HFFc6 (cell line): ENCODE measurements around the gene WDR27. TPM values are rescaled to one million over a fixed set of nuclear protein-coding genes. Genes with fewer than 3 reads are reported as not detected.
A peak's percentile ranks its signal among the peaks of the same experiment; 100 is the strongest.

ENCODE experiments used
- DNase-seq: peaks from one replicate; pipeline ENCODE4 v3.0.0-alpha.2; 2018
- H3K27ac Mint-ChIP-seq: 2 replicates; pipeline ENCODE4 v1.8.0; 2020; ENCODE audit warnings: mild to moderate bottlenecking, mixed read lengths
- H3K27me3 Mint-ChIP-seq: 2 replicates; pipeline ENCODE4 v1.8.0; 2021; ENCODE audit warnings: mild to moderate bottlenecking, moderate library complexity, mixed read lengths; ENCODE audit not compliant: insufficient read depth
- H3K36me3 Mint-ChIP-seq: 2 replicates; pipeline ENCODE4 v1.8.0; 2021; ENCODE audit warnings: low read depth, mixed read lengths
- H3K4me1 Mint-ChIP-seq: 2 replicates; pipeline ENCODE4 v1.8.0; 2020; ENCODE audit warnings: low read depth, mixed read lengths
- H3K4me3 Mint-ChIP-seq: 2 replicates; pipeline ENCODE4 v1.8.0; 2020; ENCODE audit warnings: mild to moderate bottlenecking, moderate library complexity, mixed read lengths
- H3K9me3 Mint-ChIP-seq: 2 replicates; pipeline ENCODE4 v1.8.0; 2020; ENCODE audit warnings: mild to moderate bottlenecking, mixed read lengths
- CTCF ChIP-seq: fragments of 200-600 bp; sonication (generic); IDR thresholded peaks from 2 replicates; pipeline ENCODE4 v1.5.0; 2021; ENCODE audit warnings: antibody characterized with exemption, mild to moderate bottlenecking
- long read RNA-seq: library from polyadenylated mRNA; unstranded; transcript quantifications from one replicate; pipeline ENCODE4 v2.0.0, GENCODE V29; 2019
- total RNA-seq, 6 experiments: library from RNA; stranded (reverse); fragmentation: NEBNext Ultra II Directional; extraction: Animal tissue kit (Norgen Biotek cat#: 25700); gene quantifications; 2 replicates in 1 of 6; 3 replicates in 5 of 6; pipeline ENCODE4 v1.2.3, GENCODE V29; 2021

The WDR27 gene
- total RNA-seq = 10 to 100 TPM in 5 of 6 experiments, 1 to 10 TPM in 1; 10.0 to 15.8 (median 12.1) TPM
- long read RNA-seq, partial matches to known transcripts = 3 of 5 reads
- long read RNA-seq, other reads (novel, unspliced or antisense) = 2 of 5 reads

GRCh38 chr6:169701954-169702839, at the start of gene WDR27, which contains the start of gene C6orf120:
Gene WDR27 (minus strand): TSS chr6:169702029. CDS start chr6:169689005, 13,024 bp downstream.
Gene C6orf120 (plus strand): TSS chr6:169702126. CDS start chr6:169702460, 334 bp downstream.
- Mint-ChIP-seq H3K4me3 (peak within 1 kb of the TSS; percentile 96), H3K9me3 (no peaks in the 10 kb centered on the region), H3K36me3 (peaks cover 15% of the 10 kb centered on the region), H3K27ac (peak within 1 kb of the TSS; percentile 90), H3K27me3 (no peaks in the 10 kb centered on the region), H3K4me1 (peaks cover 70% of the 10 kb centered on the region)
- TF ChIP-seq CTCF = peak; percentile 20; the same call in 1 of the 2 replicates
- peak; percentile 96 for DNase-seq

- H3K27me3 Mint-ChIP-seq = peaks cover 5% of the 10 kb centered on the region
- H3K9me3 Mint-ChIP-seq = no peaks in the 10 kb centered on the region; the same call in 1 of the 2 replicates
- H3K27ac Mint-ChIP-seq = no peak overlapping the region
- no peak overlapping the region for H3K4me3 Mint-ChIP-seq
- no peak for DNase-seq
- TF ChIP-seq CTCF = no peak
- peaks cover 7% of the 10 kb centered on the region; the same call in 1 of the 2 replicates for H3K36me3 Mint-ChIP-seq
- peaks cover 17% of the 10 kb centered on the region for H3K4me1 Mint-ChIP-seq
Measured at GRCh38 chr6:169746556-169746955, 44.7 kb upstream of the WDR27 start.

- Mint-ChIP-seq H3K27me3 (peaks cover 2% of the 10 kb centered on the region), H3K27ac (no peak overlapping the region), H3K36me3 (no peaks in the 10 kb centered on the region), H3K4me3 (no peak overlapping the region), H3K4me1 (peaks cover 9% of the 10 kb centered on the region), H3K9me3 (no peaks in the 10 kb centered on the region)
- TF ChIP-seq CTCF = no peak
- no peak for DNase-seq
Measured at GRCh38 chr6:169745405-169745804, 43.6 kb upstream of the WDR27 start.

- Mint-ChIP-seq H3K4me3 (no peak overlapping the region), H3K27ac (no peak overlapping the region), H3K4me1 (no peaks in the 10 kb centered on the region), H3K36me3 (no peaks in the 10 kb centered on the region), H3K27me3 (peaks cover 6% of the 10 kb centered on the region), H3K9me3 (no peaks in the 10 kb centered on the region)
- no peak for TF ChIP-seq CTCF
- no peak for DNase-seq
Measured at GRCh38 chr6:169741344-169741743, 39.5 kb upstream of the WDR27 start.

- Mint-ChIP-seq H3K4me3 (no peak overlapping the region), H3K4me1 (no peaks in the 10 kb centered on the region), H3K27ac (no peak overlapping the region), H3K9me3 (no peaks in the 10 kb centered on the region), H3K27me3 (peaks cover 21% of the 10 kb centered on the region), H3K36me3 (no peaks in the 10 kb centered on the region)
- no peak for DNase-seq
- TF ChIP-seq CTCF = no peak
Measured at GRCh38 chr6:169738976-169739529, 37.2 kb upstream of the WDR27 start.
